GM19395 (cell line): Measurements from ENCODE around the gene FOXO3B.
"Not testable (repeated sequence)": the region's sequence is repeated elsewhere in the genome, so short reads cannot be mapped to it uniquely, and the experiment has no call there.

Source experiments
- ATAC-seq: cut with Tn5 transposase; IDR thresholded peaks from one replicate; pipeline ENCODE4 v1.9.1; 2021; ENCODE audit warnings: mild to moderate bottlenecking, moderate library complexity; ENCODE audit not compliant: unreplicated experiment

FOXO3B gene

DNA sequence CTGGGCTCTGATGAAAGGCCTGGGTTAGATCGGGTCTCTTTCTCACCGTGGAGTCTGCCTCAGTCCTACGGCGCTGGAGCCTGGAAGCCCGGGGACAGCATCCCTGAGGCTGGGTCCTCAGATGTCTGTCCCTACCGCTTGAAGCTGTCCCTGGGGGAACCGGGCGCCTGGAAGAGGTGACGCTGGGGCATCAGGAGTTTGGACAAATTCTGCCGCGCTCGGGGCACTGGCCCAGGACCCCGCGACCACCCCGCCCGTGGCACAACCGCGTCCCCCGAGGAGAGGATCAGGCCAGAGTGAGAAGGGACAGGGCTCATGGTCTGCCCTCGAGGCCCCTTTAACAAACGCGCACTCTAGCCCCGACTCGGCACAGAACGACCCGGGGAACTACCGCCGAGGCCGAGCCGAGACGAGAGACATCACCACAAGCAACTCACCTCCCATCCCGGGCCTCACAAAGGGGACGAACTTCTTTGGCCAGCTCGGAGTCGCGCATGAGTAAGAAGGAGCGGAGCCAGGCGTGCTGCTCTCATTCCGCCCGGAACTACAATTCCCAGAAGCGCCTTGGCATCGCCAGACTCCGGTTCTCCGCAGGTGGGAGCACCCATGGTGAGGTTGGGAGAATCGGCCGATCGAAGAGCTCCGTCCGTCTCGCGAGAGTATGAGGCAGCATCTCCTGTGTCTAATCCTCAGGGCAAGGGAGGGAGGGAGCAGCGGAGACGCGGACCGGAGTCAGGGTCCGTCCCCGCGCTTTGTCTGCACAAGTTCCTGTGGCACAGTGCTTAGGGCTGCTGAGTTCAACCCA lies at the start of gene FOXO3B:
TSS of gene FOXO3B (minus strand) at position 548 of the 805 bp plus-strand sequence. CDS start 663 bp downstream, outside the sequence.
- ATAC-seq, result peak; percentile 96

GRCh38 chr17:18723509-18723908 lies 41.4 kb upstream of the FOXO3B start:
- not testable (repeated sequence) for ATAC-seq

DNA sequence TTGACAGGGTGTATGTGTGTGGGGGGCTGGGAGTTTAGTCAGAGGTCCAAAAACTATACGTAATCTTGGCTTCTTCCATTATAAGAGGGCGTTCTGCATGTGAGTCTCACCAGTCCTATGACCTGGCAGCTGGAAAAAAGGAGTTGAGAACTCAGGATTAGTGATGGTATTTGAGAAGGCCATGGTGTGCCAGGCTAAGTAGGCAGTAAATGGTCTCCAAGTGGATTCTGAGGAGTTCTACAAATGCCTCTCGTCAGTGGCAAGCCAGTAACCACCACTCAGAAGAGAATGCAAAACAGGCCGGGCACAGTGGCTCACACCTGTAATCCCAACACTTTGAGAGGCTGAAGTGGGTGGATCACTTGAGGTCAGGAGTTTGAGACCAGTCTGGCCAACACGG lies 40.5 kb upstream of the FOXO3B start:
- ATAC-seq, result not testable (repeated sequence)

GRCh38 chr17:18721775-18722547 lies 39.8 kb upstream of the FOXO3B start:
- ATAC-seq, result not testable (repeated sequence)

DNA sequence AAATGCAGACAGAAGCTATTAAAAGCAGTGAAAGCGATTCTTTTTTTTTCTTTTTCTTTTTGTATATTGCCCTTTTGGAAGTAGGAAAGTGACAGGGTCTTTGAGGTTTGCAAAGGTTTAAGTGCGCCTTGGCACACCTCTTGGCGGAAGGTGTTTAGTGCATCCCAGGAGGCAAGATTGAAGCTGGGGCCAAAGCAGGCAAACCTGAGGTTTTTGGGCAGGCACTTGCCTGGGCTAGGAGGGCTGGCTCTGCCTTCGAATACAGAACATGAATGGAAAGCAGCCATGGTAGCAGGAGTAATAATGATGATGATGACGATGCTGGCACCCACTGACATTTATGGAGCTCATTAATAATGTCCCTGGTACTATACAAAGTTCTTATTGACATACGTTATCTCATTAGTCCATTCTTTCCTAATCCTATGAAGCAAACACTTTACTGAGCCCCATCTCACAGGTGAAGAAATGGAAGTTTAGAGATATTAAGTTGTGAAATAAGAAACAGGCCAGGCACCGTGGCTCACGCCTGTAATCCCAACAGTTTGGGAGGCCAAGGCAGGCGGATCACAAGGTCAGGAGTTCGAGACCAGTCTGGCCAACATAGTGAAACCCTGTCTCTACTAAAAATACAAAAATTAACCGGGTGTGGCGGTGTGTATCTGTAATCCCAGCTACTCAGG lies 37.5 kb upstream of the FOXO3B start:
- ATAC-seq, result not testable (repeated sequence)

GRCh38 chr17:18718643-18719427 lies 36.7 kb upstream of the FOXO3B start:
- ATAC-seq, result not testable (repeated sequence)

DNA sequence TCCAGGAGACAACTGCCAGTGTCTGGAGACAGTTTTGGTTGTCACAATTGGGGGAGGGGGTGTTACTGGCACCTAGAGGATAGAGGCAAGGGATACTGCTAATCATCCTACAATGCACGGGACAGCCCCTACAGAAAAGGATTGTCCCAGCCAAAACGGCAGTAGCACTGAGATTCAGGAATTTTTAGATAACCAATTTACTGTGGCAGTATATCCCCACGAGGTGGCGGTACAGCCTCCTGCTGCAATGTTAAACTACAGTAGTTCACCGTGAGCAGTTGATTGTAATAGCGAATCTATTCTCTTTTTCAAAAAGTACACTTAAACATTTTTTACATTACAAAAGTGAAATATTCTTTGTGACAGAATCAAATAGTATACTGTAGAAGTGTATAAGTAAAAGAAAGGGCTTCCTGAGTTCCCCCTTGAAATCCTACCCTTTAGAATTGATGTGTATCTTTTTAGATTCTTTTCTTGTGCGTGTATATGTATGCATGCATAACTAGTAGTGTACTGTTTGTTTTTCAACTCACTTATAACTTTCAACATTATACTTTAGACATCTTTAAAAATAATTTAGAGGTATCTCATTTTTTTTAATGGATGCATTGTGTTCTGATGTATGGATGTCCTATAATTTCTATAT lies 30.4 kb upstream of the FOXO3B start:
- not testable (repeated sequence) for ATAC-seq

GRCh38 chr17:18708215-18708614 lies 26.1 kb upstream of the FOXO3B start:
- ATAC-seq, result not testable (repeated sequence)

DNA sequence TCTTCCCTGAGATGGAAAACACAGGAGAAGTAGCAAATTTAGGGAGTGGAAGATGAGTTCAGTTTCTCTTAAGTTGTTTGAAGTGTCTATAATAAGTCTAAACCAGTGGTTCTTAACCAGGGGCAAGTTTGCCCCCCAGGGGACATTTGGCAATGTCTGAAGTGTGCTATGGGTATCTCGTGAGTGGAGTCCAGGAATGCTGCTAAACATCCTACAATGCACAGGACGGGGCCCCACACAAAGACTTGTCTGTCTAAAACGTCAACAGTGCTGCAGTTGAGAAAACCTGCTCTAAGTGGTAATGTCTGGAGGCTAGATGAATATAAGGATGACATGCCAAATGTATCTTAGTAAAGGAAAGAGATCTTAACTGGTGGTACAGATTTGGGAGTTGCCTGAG lies 23.8 kb upstream of the FOXO3B start:
- ATAC-seq, result not testable (repeated sequence)

DNA sequence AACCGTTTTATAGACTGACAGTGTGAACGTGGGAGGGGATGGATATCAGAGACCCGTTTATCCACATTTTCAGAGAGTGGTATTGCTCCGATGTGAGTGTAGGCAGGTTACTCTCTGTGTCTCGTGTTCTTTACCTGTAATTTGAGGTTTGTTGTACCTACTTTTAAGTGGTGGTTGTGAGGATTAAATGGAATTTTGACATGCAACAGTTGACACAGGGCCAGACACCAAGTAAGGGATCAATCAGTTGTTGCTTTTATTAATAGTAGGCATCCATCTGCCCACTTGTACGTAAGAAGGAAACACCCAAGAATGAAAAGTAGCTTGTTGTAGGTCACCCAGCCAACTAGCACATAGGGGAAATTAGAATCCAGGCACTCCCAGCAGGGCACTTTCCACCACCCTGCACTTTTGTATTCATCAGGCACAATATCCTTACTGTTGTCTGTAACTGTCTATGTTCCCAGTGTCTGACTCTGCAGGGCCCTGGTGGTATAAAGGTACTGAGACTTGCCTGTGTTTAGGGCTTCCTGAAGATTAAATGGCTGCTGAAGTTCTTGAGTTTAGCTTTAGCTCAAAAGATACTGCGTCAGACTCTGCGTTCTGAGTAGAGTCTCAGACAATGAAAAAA lies 16.5 kb upstream of the FOXO3B start:
- not testable (repeated sequence) for ATAC-seq

- ATAC-seq, result not testable (repeated sequence)
Observed at GRCh38 chr17:18695143-18695542, 13.0 kb upstream of the FOXO3B start.

GRCh38 chr17:18682668-18683067 lies 554 bp upstream of the FOXO3B start:
- ATAC-seq, result peak; percentile 15

DNA sequence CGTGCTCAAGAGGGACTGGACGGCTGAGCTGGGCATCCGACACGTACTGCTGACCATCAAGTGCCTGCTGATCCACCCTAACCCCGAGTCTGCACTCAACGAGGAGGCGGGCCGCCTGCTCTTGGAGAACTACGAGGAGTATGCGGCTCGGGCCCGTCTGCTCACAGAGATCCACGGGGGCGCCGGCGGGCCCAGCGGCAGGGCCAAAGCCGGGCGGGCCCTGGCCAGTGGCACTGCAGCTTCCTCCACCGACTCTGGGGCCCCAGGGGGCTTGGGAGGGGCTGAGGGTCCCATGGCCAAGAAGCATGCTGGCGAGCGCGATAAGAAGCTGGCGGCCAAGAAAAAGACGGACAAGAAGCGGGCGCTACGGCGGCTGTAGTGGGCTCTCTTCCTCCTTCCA lies 4.7 kb downstream of the FOXO3B start:
- not testable (repeated sequence) for ATAC-seq

DNA sequence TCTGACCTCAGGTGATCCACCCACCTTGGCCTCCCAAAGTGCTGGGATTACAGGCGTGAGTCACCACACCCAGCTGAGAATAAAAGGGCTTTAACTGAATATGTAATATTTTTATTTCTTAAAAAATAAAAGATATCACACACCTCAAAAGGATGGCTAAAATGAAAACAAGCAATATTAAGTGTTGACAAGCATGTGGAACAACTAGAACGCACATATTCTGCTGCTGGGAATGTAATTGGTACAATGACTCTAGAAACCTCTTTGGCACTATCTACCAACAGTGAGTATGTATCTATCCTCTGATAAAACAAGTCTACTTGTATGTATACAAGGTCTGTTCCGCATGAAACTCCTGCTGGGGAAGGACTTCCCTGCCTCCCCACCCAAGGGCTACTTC lies 5.2 kb downstream of the FOXO3B start:
- ATAC-seq, result not testable (repeated sequence)

GRCh38 chr17:18672395-18673227 lies 9.5 kb downstream of the FOXO3B start:
- ATAC-seq, result not testable (repeated sequence)

GRCh38 chr17:18668625-18669024 lies 13.5 kb downstream of the FOXO3B start:
- not testable (repeated sequence) for ATAC-seq

DNA sequence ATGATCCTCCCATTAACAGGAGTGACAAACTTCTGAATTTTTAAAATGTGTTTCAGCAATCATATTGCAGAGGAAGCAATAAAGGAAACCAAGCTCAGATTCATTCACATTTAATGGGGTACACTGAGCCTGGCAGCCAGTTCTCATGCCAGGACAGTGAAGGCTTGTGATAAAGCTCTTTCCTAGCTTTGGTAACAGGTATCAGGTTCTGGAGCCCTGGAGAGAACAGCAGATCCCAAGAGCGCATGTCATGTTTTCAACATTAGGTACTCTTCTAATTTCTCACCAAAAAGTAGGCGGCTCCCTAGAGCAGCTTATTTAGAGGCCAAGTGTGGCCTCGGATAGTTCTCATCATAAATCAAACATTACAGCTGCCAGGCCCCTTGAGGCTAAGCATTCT lies 14.6 kb downstream of the FOXO3B start:
- ATAC-seq, result not testable (repeated sequence)

DNA sequence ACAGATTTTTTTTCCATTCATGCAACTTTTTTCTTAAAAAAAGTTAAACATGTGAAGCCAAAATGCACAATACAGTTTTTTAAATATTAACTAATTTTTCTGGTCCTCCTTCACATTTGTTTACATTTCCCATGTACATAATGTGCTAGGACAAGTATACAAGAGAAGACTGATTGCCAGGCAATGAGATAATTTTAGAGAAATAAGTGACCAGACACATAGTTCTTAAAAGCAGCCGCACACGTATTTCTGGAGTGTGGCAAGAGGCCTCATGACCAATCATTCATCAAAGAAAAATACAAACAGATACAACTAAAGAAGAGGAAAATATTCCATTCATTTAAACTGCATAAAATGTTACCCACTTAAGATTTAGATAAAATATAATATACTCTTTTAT lies 15.8 kb downstream of the FOXO3B start:
- ATAC-seq, result not testable (repeated sequence)
